Right renal pelvis (tissue), 4 donors: Measurements from ENCODE around the gene ADRM1. TPM values are rescaled to one million over a fixed set of nuclear protein-coding genes. Genes with fewer than 3 reads are reported as not detected.

Experiments used
- DNase-seq, 4 donors: peaks; one replicate each; pipeline ENCODE4 v3.0.0-alpha.2; 2013; ENCODE audit warnings: low read depth in 4 of 4, low spot score in 3 of 4, missing footprints in 1 of 4
- polyA plus RNA-seq, 4 donors: library from polyadenylated mRNA; unstranded; fragments of 120-200 nt; gene quantifications; one replicate each; pipeline ENCODE4 v1.2.1, GENCODE V29; 2013; ENCODE audit not compliant: insufficient read length in 4 of 4

Gene ADRM1
- polyA plus RNA-seq, 4 donors, result 47.3 to 68.7 (median 48.4) TPM

- DNase-seq, result no peak
These were observed 49.8 kb downstream of the ADRM1 start for GRCh38 chr20:62352402-62353288.

DNA sequence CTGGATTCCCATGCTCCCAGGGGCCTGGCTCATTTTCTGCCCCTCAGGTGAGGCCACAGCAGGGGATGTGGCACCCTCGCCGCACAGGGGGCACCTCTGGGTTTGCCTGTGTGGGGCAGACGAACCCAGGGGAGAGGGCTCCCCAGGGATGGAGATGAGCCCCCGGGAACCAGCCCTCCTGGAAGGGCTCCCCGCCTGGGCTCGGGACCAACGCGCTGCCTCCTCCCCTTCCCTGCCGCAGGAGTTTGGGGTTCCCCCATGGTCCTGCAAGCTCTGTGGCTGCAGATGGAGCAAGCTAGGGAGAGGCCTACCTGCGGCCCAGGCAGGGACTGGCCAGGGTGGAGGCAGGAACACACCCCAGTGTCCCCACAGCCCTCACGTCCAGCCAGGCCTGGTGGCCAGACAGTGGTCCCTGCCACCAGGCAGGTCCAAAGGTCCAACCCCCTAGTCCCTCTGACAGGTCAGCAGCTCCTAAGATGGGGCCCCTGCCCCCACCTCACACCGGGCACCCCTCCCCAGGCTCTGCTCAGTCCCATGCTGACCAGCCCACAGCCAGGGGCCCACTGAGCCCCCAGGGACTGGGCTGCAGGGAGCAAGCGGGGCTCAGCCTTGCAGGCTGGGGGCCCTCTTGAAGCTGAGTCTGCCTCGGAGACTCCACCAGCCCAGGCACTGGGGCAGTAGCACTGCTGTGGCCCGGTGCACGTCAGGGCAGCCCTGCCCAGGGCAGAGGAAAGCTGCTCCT, 50.7 kb downstream of the ADRM1 start:
- no peak for DNase-seq

DNA sequence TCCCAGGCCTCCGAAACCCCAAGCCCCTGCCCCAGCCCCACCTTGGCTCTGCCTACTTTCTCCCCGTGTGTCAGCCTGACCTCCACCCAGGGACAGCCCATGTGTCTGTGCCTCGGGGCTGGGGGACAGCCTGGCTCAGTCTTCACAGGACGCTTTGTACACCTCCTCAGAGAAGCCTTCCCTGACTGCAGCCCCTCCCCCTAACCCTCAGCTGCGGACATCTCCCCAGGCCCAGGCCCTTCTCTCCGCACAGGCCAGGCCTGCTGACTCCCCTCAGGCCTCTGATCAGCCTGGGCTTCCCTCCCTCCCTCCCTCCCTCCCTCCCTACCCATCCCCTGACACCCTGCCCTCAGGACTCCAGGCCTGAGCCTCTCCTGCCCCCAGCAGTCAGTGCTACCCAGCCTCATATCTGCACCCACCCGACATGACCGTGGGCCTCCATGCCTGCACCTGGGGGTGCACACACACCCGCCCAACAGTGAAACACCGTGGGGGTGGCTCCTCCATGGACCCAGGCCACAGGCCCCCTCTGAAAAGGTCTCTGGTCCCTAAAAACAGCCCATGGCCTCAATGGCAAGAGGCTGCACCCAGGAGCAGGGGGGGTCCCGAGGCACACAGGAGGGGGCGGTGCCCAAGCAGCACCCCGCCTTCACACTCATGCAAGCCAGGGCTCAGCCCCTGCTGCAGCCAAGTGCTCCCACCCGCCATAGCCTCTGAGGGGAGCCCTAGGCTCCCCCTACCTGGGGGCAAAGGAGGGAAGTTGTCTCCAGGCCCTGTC, 51.4 kb downstream of the ADRM1 start:
- DNase-seq, result no peak

GRCh38 chr20:62354811-62355341, 52.1 kb downstream of the ADRM1 start:
- DNase-seq, result no peak

- DNase-seq, result no peak
These were observed 52.7 kb downstream of the ADRM1 start for GRCh38 chr20:62355516-62355877.

DNA sequence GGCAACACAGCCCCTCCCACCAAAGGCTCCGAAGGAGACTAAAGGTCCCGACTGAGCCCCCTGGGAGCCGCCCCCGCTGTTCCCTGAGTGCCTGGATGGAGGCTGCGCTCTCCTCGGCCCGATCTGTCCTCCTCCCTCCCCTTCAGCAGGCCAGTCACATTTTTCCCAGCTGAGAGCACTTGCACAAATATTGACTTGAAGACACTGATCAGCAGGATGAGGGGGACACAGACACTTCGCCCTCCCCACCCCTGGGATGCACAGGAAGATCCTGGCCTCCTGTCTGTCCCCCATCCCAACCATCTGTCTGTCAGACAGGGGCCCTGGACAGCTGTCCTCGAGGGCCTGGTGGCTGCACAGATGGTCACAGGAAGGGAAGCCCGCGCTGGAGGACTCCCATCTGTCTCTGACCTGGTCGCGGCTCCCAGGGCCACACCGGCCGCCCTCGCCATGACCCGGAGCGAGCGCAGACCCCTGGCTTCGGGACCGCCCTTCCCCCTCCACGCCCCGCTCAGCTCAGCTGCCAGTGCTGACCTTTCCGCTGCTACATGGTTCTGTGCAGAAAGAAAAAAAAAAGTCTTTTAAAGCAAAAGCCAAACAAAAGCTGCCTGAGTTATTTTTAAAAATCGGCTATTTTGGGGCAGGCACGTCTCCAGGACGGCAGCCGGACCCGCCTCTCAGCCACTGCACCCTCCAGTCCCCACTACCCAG, 53.2 kb downstream of the ADRM1 start:
- DNase-seq, result no peak

DNA sequence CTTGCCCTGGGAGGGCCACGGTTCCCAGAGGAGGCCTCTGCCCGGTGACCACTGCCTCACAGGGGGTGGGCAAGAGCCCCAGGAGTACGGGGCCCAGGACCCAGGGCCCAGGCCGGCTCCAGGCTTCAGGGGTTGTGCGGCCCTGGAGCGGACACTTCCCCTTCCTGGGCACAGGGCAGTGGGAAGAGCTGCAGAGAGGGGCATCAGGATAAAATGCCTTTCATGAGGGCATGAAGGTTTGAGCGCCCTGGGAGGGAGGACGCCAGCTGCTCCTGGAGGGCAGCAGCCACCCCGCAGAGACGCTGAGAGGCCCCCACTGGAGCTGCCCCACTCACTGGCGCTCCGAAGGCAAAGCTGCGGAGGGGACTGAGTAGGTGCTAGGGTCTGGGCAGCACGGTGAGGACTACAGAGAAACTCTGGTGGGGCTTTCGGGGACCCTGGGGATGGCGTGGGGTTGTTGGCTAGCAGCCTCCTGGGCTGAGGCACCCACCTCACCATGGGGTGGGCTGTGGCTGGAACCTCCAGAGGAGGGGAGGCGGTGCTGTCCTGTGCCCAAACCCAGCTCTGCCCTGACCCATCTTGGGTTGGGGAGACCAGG, 53.9 kb downstream of the ADRM1 start:
- no peak for DNase-seq

DNA sequence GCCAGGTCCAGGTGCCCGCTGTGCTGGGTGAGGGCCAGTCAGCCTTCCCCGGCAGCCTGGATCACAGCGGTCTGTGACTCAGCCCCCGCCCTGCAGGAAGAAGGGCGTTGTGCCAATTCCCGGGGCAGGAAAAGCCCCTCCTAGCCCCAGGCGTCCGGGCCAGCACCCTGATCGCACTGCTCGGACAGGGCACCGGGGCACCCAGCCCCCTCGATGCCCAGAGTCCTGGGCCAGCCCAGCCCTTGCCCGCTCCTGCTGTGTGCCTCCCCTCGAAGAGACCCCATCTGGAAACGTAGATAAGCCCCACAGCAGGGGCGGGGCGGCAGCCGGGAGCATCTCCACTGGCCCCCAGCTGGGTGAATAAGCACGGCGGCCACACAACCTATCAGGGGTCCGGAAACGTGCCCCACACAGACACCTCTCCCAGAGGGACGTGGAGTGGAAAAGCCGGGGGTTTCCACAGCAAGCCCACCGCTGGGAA, 54.4 kb downstream of the ADRM1 start:
- no peak for DNase-seq

DNA sequence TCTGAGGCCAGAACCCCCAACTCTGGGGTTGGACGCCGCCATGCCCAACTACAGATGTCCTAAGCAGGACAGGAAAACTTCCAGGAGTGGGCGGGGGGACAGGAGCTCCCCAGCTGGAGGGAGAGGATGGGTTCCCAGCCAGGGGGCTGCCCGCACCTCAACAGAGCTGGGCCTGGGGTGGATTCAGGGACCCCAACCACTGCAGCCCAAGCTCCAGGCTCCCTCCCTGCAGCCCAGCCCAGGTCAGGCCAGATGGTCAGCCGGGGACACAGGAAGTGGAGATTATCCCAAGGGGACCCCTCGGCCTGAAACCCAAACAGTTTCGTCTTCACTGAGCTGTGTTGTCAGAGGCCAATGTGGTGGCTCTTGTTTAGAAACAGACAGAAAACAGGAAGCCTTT, 54.9 kb downstream of the ADRM1 start:
- DNase-seq, result no peak

Other genes with a start within 250 kb of the ADRM1 start
- 10 to 100 TPM; 16.7 to 20.9 (median 17.7) TPM for gene TAF4, start 237.1 kb upstream of the ADRM1 start, polyA plus RNA-seq
- 10 to 100 TPM; 52.0 to 55.8 (median 54.8) TPM for gene LSM14B, start 180.5 kb upstream of the ADRM1 start, polyA plus RNA-seq
- 100 to 1,000 TPM; 160 to 206 (median 170) TPM for gene PSMA7, start 159.6 kb upstream of the ADRM1 start, polyA plus RNA-seq
- gene SS18L1, start 159.2 kb upstream of the ADRM1 start, polyA plus RNA-seq, result 10 to 100 TPM; 17.3 to 22.9 (median 20.1) TPM
- gene MTG2, start 120.0 kb upstream of the ADRM1 start, polyA plus RNA-seq, result 10 to 100 TPM; 34.3 to 39.2 (median 36.8) TPM
- gene HRH3, start 82.7 kb upstream of the ADRM1 start, polyA plus RNA-seq, result under 1 TPM in 3 of 4 donors, not detected in 1; 0.06 to 0.25 (median 0.16) TPM
- gene OSBPL2, start 64.5 kb upstream of the ADRM1 start, polyA plus RNA-seq, result 10 to 100 TPM; 30.2 to 38.4 (median 34.5) TPM
- 100 to 1,000 TPM; 104 to 196 (median 133) TPM for gene LAMA5, start 64.3 kb downstream of the ADRM1 start, polyA plus RNA-seq
- 1,000 to 10,000 TPM in 1 of 4 donors, 100 to 1,000 TPM in 3; 692 to 1,041 (median 746) TPM for gene RPS21, start 84.1 kb downstream of the ADRM1 start, polyA plus RNA-seq
- 10 to 100 TPM in 3 of 4 donors, 1 to 10 TPM in 1; 9.4 to 11.8 (median 10.4) TPM for gene CABLES2, start 104.3 kb downstream of the ADRM1 start, polyA plus RNA-seq
- gene RBBP8NL, start 124.5 kb downstream of the ADRM1 start, polyA plus RNA-seq, result 1 to 10 TPM; 1.4 to 2.3 (median 1.7) TPM
- gene GATA5, start 173.0 kb downstream of the ADRM1 start, polyA plus RNA-seq, result 1 to 10 TPM; 6.9 to 7.6 (median 7.3) TPM